ENCODE data around the gene CAMTA1.
A peak's percentile ranks its signal among the peaks of the same experiment; 100 is the strongest.
"Not testable (repeated sequence)": the region's sequence is repeated elsewhere in the genome, so short reads cannot be mapped to it uniquely, and the experiment has no call there.

Gene CAMTA1

DNA sequence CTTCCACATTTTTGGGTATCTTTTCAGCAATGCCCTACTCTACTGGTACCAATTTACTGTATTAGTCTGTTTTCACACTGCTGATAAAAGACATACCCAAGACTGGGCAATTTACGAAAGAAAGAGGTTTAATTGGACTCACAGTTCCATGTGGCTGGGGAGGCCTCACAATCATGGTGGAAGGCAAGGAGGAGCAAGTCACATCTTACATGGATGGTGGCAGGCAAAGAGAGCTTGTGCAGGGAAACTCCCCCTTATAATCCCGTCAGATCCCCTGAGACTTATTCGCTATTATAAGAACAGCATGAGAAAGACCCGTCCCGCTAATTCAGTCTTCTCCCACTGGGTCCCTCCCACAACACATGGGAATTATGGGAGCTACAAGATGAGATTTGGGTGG is 136.3 kb downstream of the CAMTA1 start:
- not testable (repeated sequence) for H2AFZ ChIP-seq (ENCODE audit: insufficient read depth, low read length, poor library complexity); DNase-seq; H3K4me1 ChIP-seq (ENCODE audit: control insufficient read depth in 1 of 2, insufficient read depth in 2 of 2, low read length in 2 of 2); H2AK5ac ChIP-seq (ENCODE audit: low read length); H3K27me3 ChIP-seq (ENCODE audit: insufficient read depth, low read length); H3K14ac ChIP-seq (ENCODE audit: low read length); H2BK120ac ChIP-seq (ENCODE audit: insufficient read depth, low read length, poor library complexity); H4K91ac ChIP-seq (ENCODE audit: low read depth, low read length); H3K9me3 ChIP-seq (ENCODE audit: insufficient read depth, low read depth, low read length); H4K12ac ChIP-seq (ENCODE audit: low read depth, low read length); H3K18ac ChIP-seq (ENCODE audit: low read length); H3K4me2 ChIP-seq (ENCODE audit: low read length); H3K79me1 ChIP-seq (ENCODE audit: low read length); H4K8ac ChIP-seq (ENCODE audit: low read depth, low read length); H2BK12ac ChIP-seq (ENCODE audit: low read length); H3K4ac ChIP-seq (ENCODE audit: low read depth, low read length); H3K36me3 ChIP-seq (ENCODE audit: control insufficient read depth in 1 of 2, insufficient read depth in 2 of 2, low read length in 2 of 2); H2BK5ac ChIP-seq (ENCODE audit: low read depth, low read length, poor library complexity); H3K27ac ChIP-seq (ENCODE audit: low read depth, low read length); H3K79me2 ChIP-seq (ENCODE audit: control insufficient read depth, insufficient read depth, low read length, poor library complexity); H3K9ac ChIP-seq (ENCODE audit: low read length); H3K23ac ChIP-seq (ENCODE audit: low read length); H3K4me3 ChIP-seq (ENCODE audit: low read depth, low read length)
- WGBS (ENCODE audit: extremely low coverage, insufficient coverage, insufficient read length): no CpG with 5 or more reads among the region's 5 CpGs

DNA sequence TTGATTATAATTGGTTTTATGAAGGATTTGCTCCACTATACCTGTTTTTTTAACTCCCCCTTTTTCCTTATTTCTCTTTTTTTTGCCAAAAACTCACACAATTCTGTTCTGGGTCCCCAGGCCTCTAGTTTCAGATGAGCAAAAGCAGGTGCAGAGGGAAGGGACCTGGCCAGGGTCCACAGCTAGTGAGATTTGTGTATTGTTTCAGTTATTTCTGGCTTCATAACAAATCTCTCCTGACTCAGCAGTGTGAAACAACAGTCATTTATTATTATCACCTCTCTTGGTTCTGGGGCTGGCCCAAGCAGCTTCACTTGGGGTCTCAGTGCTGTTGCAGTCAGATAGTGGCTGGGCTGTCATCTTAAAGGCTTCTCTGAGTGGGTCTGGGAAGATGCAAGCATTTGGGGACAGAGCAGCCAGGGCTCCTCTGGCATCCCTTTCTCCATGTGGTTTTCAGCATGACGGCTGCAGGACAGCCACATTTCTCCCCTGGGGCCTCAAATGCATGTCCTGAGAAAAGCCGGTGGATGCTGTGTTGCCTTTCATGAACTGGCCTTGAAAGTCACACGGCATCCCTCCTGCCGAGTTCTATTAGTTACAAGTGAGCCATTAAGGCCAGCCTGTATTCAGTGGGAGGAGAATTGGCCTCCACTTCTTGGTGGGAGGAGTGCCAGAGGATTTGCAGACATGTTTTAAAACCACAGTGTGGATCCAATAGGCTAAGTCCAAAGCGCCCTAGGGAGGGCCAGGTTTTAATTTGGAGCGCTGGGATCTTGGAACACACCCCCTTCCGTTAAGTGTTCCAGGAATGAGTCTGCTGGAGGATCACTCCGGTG is 137.1 kb downstream of the CAMTA1 start:
- DNase-seq: no peak
- Histone ChIP-seq H3K27ac (ENCODE audit: low read depth, low read length) (no peak overlapping the region), H3K9me3 (ENCODE audit: insufficient read depth, low read depth, low read length) (no peaks in the 10 kb centered on the region), H4K91ac (ENCODE audit: low read depth, low read length) (no peak overlapping the region), H3K4ac (ENCODE audit: low read depth, low read length) (no peak overlapping the region), H3K18ac (ENCODE audit: low read length) (no peak overlapping the region), H3K4me3 (ENCODE audit: low read depth, low read length) (no peak overlapping the region), H3K79me2 (ENCODE audit: control insufficient read depth, insufficient read depth, low read length, poor library complexity) (no peaks in the 10 kb centered on the region), H2AFZ (ENCODE audit: insufficient read depth, low read length, poor library complexity) (no peak overlapping the region), H3K36me3 (ENCODE audit: control insufficient read depth in 1 of 2, insufficient read depth in 2 of 2, low read length in 2 of 2) (no peaks in the 10 kb centered on the region), H3K4me1 (ENCODE audit: control insufficient read depth in 1 of 2, insufficient read depth in 2 of 2, low read length in 2 of 2) (no peaks in the 10 kb centered on the region), H2BK5ac (ENCODE audit: low read depth, low read length, poor library complexity) (no peak overlapping the region), H3K14ac (ENCODE audit: low read length) (no peak overlapping the region), H3K27me3 (ENCODE audit: insufficient read depth, low read length) (no peaks in the 10 kb centered on the region), H4K12ac (ENCODE audit: low read depth, low read length) (no peak overlapping the region), H3K79me1 (ENCODE audit: low read length) (no peaks in the 10 kb centered on the region), H3K4me2 (ENCODE audit: low read length) (no peak overlapping the region), H4K8ac (ENCODE audit: low read depth, low read length) (no peak overlapping the region), H3K9ac (ENCODE audit: low read length) (no peak overlapping the region), H2BK120ac (ENCODE audit: insufficient read depth, low read length, poor library complexity) (no peak overlapping the region), H2AK5ac (ENCODE audit: low read length) (no peak overlapping the region), H2BK12ac (ENCODE audit: low read length) (no peak overlapping the region), H3K23ac (ENCODE audit: low read length) (no peak overlapping the region)
- no CpG with 5 or more reads among the region's 8 CpGs for WGBS (ENCODE audit: extremely low coverage, insufficient coverage, insufficient read length)

DNA sequence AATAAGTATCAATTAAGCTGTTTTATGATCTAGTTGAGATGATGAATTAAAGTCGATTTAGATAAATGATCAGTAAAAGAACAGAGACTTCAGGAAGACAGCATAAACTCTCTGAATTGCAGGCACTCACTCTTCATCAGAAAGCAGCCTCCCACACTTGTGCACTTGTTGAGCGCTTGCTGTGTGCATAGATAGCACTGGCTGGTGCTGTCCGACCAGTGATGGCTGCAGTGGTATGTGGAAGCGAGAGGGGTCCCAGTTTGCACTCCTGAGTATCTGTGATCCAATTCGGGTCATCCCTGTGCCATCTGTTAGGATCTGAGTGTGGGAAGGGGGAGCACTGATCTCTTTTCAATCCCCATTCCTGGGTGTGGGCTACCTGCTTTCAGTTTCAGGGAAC is 137.8 kb downstream of the CAMTA1 start:
- no peaks in the 10 kb centered on the region for H3K27me3 ChIP-seq (ENCODE audit: insufficient read depth, low read length)
- DNase-seq: no peak
- peak overlapping the region; percentile 40 for H3K4me3 ChIP-seq (ENCODE audit: low read depth, low read length)
- no peak overlapping the region for H3K4ac ChIP-seq (ENCODE audit: low read depth, low read length)
- no peaks in the 10 kb centered on the region for H3K79me2 ChIP-seq (ENCODE audit: control insufficient read depth, insufficient read depth, low read length, poor library complexity)
- H2BK5ac ChIP-seq (ENCODE audit: low read depth, low read length, poor library complexity): no peak overlapping the region
- H3K9ac ChIP-seq (ENCODE audit: low read length): no peak overlapping the region
- no peak overlapping the region for H3K4me2 ChIP-seq (ENCODE audit: low read length)
- H3K18ac ChIP-seq (ENCODE audit: low read length): no peak overlapping the region
- H3K23ac ChIP-seq (ENCODE audit: low read length): no peak overlapping the region
- no peak overlapping the region for H4K12ac ChIP-seq (ENCODE audit: low read depth, low read length)
- no peaks in the 10 kb centered on the region for H3K9me3 ChIP-seq (ENCODE audit: insufficient read depth, low read depth, low read length)
- H2BK12ac ChIP-seq (ENCODE audit: low read length): no peak overlapping the region
- no peak overlapping the region for H2BK120ac ChIP-seq (ENCODE audit: insufficient read depth, low read length, poor library complexity)
- H3K4me1 ChIP-seq (ENCODE audit: control insufficient read depth in 1 of 2, insufficient read depth in 2 of 2, low read length in 2 of 2): no peaks in the 10 kb centered on the region
- H4K91ac ChIP-seq (ENCODE audit: low read depth, low read length): no peak overlapping the region
- no peak overlapping the region for H3K27ac ChIP-seq (ENCODE audit: low read depth, low read length)
- H3K14ac ChIP-seq (ENCODE audit: low read length): no peak overlapping the region
- H3K79me1 ChIP-seq (ENCODE audit: low read length): no peaks in the 10 kb centered on the region
- no CpG with 5 or more reads among the region's 5 CpGs for WGBS (ENCODE audit: extremely low coverage, insufficient coverage, insufficient read length)
- H4K8ac ChIP-seq (ENCODE audit: low read depth, low read length): no peak overlapping the region
- no peak overlapping the region for H2AK5ac ChIP-seq (ENCODE audit: low read length)
- H3K36me3 ChIP-seq (ENCODE audit: control insufficient read depth in 1 of 2, insufficient read depth in 2 of 2, low read length in 2 of 2): no peaks in the 10 kb centered on the region
- no peak overlapping the region for H2AFZ ChIP-seq (ENCODE audit: insufficient read depth, low read length, poor library complexity)

DNA sequence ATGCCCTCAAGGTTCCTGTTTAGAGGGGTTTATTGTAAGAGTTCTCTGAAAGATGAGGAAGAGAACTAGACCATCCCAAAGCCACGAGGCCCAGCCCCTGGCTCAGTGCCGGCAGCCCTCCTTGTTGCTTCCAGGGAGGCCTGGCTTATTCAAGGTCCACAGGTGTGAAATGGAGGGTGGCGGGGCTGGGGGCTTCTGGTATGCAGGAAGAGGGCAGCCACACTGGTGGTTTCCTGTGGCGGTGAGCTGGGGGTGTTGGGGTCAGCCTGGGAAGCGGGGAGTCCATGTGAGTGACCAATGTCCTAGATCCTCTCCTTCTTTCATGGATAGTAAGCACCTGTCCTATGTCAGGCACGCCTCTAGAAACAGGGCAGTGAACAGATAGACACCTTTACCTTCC is 138.2 kb downstream of the CAMTA1 start:
- no peaks in the 10 kb centered on the region for H3K27me3 ChIP-seq (ENCODE audit: insufficient read depth, low read length)
- H3K18ac ChIP-seq (ENCODE audit: low read length): no peak overlapping the region
- H3K4me2 ChIP-seq (ENCODE audit: low read length): no peak overlapping the region
- H4K12ac ChIP-seq (ENCODE audit: low read depth, low read length): no peak overlapping the region
- no peaks in the 10 kb centered on the region for H3K36me3 ChIP-seq (ENCODE audit: control insufficient read depth in 1 of 2, insufficient read depth in 2 of 2, low read length in 2 of 2)
- no peak overlapping the region for H3K4ac ChIP-seq (ENCODE audit: low read depth, low read length)
- H2BK120ac ChIP-seq (ENCODE audit: insufficient read depth, low read length, poor library complexity): no peak overlapping the region
- H3K9me3 ChIP-seq (ENCODE audit: insufficient read depth, low read depth, low read length): no peaks in the 10 kb centered on the region
- no peak overlapping the region for H3K9ac ChIP-seq (ENCODE audit: low read length)
- no peak overlapping the region for H3K27ac ChIP-seq (ENCODE audit: low read depth, low read length)
- H3K4me1 ChIP-seq (ENCODE audit: control insufficient read depth in 1 of 2, insufficient read depth in 2 of 2, low read length in 2 of 2): no peaks in the 10 kb centered on the region
- no peak overlapping the region for H4K8ac ChIP-seq (ENCODE audit: low read depth, low read length)
- no peak overlapping the region for H2BK12ac ChIP-seq (ENCODE audit: low read length)
- no peak overlapping the region for H4K91ac ChIP-seq (ENCODE audit: low read depth, low read length)
- no peak overlapping the region for H2AFZ ChIP-seq (ENCODE audit: insufficient read depth, low read length, poor library complexity)
- no peak overlapping the region for H3K23ac ChIP-seq (ENCODE audit: low read length)
- no peak for DNase-seq
- H3K14ac ChIP-seq (ENCODE audit: low read length): no peak overlapping the region
- no peaks in the 10 kb centered on the region for H3K79me2 ChIP-seq (ENCODE audit: control insufficient read depth, insufficient read depth, low read length, poor library complexity)
- H2BK5ac ChIP-seq (ENCODE audit: low read depth, low read length, poor library complexity): no peak overlapping the region
- WGBS (ENCODE audit: extremely low coverage, insufficient coverage, insufficient read length): no CpG with 5 or more reads among the region's 6 CpGs
- H2AK5ac ChIP-seq (ENCODE audit: low read length): no peak overlapping the region
- H3K4me3 ChIP-seq (ENCODE audit: low read depth, low read length): no peak overlapping the region
- H3K79me1 ChIP-seq (ENCODE audit: low read length): no peaks in the 10 kb centered on the region
